ENCODE data around the gene CAMK1D. TPM values are rescaled to one million over a fixed set of nuclear protein-coding genes. Genes with fewer than 3 reads are reported as not detected.
A peak's percentile ranks its signal among the peaks of the same experiment; 100 is the strongest.

CAMK1D gene
- total and polyA plus RNA-seq, 9 donors = 1.8 to 11.7 (median 5.5) TPM

GRCh38 chr10:12500381-12501303 lies 151.3 kb downstream of the CAMK1D start:
- no peak for TF ChIP-seq EP300 (IDR thresholded peaks at IDR 0.05)
- TF ChIP-seq, protein P1, sequence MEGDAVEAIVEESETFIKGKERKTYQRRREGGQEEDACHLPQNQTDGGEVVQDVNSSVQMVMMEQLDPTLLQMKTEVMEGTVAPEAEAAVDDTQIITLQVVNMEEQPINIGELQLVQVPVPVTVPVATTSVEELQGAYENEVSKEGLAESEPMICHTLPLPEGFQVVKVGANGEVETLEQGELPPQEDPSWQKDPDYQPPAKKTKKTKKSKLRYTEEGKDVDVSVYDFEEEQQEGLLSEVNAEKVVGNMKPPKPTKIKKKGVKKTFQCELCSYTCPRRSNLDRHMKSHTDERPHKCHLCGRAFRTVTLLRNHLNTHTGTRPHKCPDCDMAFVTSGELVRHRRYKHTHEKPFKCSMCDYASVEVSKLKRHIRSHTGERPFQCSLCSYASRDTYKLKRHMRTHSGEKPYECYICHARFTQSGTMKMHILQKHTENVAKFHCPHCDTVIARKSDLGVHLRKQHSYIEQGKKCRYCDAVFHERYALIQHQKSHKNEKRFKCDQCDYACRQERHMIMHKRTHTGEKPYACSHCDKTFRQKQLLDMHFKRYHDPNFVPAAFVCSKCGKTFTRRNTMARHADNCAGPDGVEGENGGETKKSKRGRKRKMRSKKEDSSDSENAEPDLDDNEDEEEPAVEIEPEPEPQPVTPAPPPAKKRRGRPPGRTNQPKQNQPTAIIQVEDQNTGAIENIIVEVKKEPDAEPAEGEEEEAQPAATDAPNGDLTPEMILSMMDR (IDR thresholded peaks at IDR 0.05) = no peak
- TF ChIP-seq POLR2A (IDR thresholded peaks at IDR 0.05) = no peak
- WGBS, 3 donors = 61 to 63% (median 62%) methylated on average over 7 of the region's 7 CpGs
- Histone ChIP-seq H3K27me3 (no peaks in the 10 kb centered on the region), H3K36me3 (no peaks in the 10 kb centered on the region), H3K4me3 (no peak overlapping the region), H3K4me1 (ENCODE audit: insufficient read depth) (peaks cover 12% of the 10 kb centered on the region), H3K27ac (no peak overlapping the region), H3K9me3 (no peaks in the 10 kb centered on the region)
- intact Hi-C loops (cut with DNase I) = no loop called here
- peak in 1 of 5 donors; percentile 10 for DNase-seq

DNA sequence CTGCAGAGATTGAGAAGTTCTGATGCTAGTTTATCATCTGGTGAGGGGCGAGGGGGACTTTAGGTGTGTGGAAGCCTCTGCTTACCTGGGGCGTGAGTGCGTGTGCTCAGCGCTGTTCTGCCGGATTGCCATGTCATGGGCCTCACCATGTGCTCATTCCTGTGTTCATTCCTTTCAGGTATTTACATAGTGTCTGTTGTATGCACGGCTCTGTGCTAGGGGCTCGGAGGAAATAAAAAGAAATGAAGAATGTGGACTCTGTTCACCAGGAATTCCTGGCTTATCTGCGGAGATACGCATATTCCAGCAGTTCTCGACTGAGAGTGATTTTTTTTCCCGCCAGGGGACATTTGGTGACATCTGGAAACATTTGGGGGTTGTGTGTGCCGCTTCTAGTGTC lies 152.0 kb downstream of the CAMK1D start:
- WGBS, 3 donors = 61 to 74% (median 71%) methylated on average over 12 of the region's 12 CpGs
- H3K36me3 ChIP-seq = no peaks in the 10 kb centered on the region
- H3K9me3 ChIP-seq = no peaks in the 10 kb centered on the region
- H3K27me3 ChIP-seq = no peaks in the 10 kb centered on the region
- no peak for TF ChIP-seq EP300 (IDR thresholded peaks at IDR 0.05)
- intact Hi-C loops (cut with DNase I) = no loop called here
- peaks cover 12% of the 10 kb centered on the region for H3K4me1 ChIP-seq (ENCODE audit: insufficient read depth)
- no peak overlapping the region for H3K4me3 ChIP-seq
- no peak for DNase-seq
- no peak overlapping the region for H3K27ac ChIP-seq

- Histone ChIP-seq H3K9me3 (no peaks in the 10 kb centered on the region), H3K27ac (no peak overlapping the region), H3K36me3 (no peaks in the 10 kb centered on the region), H3K4me3 (no peak overlapping the region), H3K27me3 (no peaks in the 10 kb centered on the region), H3K4me1 (ENCODE audit: insufficient read depth) (peaks cover 12% of the 10 kb centered on the region)
- WGBS, 3 donors = 84 to 91% (median 84%) methylated on average over 16 of the region's 16 CpGs
- TF ChIP-seq, protein P1 (IDR thresholded peaks at IDR 0.05) = no peak
- no peak for TF ChIP-seq EP300 (IDR thresholded peaks at IDR 0.05)
- TF ChIP-seq POLR2A (IDR thresholded peaks at IDR 0.05) = no peak
- intact Hi-C loops (cut with DNase I) = no loop called here
- no peak for DNase-seq
Measured at GRCh38 chr10:12501841-12502525, 152.6 kb downstream of the CAMK1D start.

DNA sequence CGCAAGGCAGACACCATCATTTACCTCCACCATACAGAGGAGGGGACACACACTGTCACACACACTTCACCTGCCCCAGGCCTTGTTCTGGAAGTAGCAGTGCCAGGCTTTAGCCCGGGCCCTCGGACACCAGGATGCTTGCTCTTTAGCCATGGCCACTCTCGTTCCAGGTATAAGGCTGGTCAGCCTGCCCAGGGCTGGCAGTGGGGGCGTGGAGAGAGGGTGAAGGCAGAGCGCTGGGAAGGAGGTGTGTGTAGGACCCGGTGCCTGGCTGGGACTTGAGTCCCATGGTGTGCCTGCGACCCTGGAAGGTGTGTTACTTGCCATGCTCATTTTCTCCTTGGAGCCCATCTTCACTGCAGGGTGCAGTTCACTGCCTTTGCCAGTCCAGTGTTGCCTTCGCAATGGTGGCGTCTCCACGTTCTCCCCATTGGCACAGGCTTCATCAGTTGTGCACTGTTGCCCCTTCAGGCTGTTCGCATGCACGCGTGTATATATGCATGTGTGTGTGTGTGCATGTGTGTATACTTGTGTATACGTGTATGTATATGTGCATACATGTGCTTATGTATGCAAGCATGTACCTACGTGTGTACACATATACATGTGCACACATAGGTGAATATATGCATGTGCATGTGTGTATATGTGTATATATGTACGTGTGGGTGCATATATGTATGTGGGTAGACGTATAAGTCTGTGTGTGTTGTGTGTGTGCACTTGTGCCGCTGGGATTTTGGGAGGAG lies 153.4 kb downstream of the CAMK1D start:
- DNase-seq = no peak
- peaks cover 12% of the 10 kb centered on the region for H3K4me1 ChIP-seq (ENCODE audit: insufficient read depth)
- TF ChIP-seq EP300 (IDR thresholded peaks at IDR 0.05) (no peak), POLR2A (IDR thresholded peaks at IDR 0.05) (no peak)
- TF ChIP-seq, protein P1 (IDR thresholded peaks at IDR 0.05) = no peak
- intact Hi-C loops (cut with DNase I) = no loop called here
- H3K27me3 ChIP-seq = no peaks in the 10 kb centered on the region
- no peaks in the 10 kb centered on the region for H3K36me3 ChIP-seq
- H3K4me3 ChIP-seq = no peak overlapping the region
- no peak overlapping the region for H3K27ac ChIP-seq
- no peaks in the 10 kb centered on the region for H3K9me3 ChIP-seq
- 95 to 97% (median 97%) methylated on average over 19 of the region's 19 CpGs for WGBS, 3 donors
